A549 (cell line): ENCODE data around the gene NRSN2. TPM values are rescaled to one million over a fixed set of nuclear protein-coding genes. Genes with fewer than 3 reads are reported as not detected.

ENCODE experiments used
- ATAC-seq, 2 experiments: fragments of 200-7000 bp in 1 of 2; fragments of >200 bp in 1 of 2; cut with Nextera tagmentation in 1 of 2; cut with Tn5 transposase in 1 of 2; 3 replicates each; pipeline versions ENCODE4 v1.8.0 to v1.9.1; 2018 to 2020; ENCODE audit warnings: mild to moderate bottlenecking in 1 of 2, moderate library complexity in 1 of 2
- CTCF ChIA-PET: fragments of 300-600 bp; sonication (Branson Sonifier 250); formaldehyde crosslinking; extraction: SDS; loops from one replicate; lab custom pipeline; 2021; ENCODE audit warnings: antibody characterized with exemption, inconsistent platforms; lab: Yijun Ruan, JAX
- POLR2A ChIA-PET: fragments of 350-600 bp; formaldehyde crosslinking; extraction: SDS; loops from one replicate; lab custom pipeline; 2021; ENCODE audit warnings: antibody characterized with exemption, inconsistent platforms; lab: Yijun Ruan, JAX
- DNase-seq, 2 experiments: peaks; one replicate each; pipeline versions ENCODE4 v3.0.0 to v3.0.0-alpha.2; 2011 to 2016; ENCODE audit warnings: low read depth in 1 of 2, low spot score in 1 of 2
- FAIRE-seq: peaks from 2 replicates; lab custom pipeline; 2011; peaks lifted over from hg19 to GRCh38; lab: Jason Lieb, UNC
- H3K27ac ChIP-seq, 2 experiments: fragments of >200 bp; sonication (Bioruptor Twin); formaldehyde crosslinking; 3 replicates each; pipeline ENCODE4 v1.5.1; 2016 to 2017
- H3K4me1 ChIP-seq: fragments of >200 bp; sonication (Bioruptor Twin); formaldehyde crosslinking; 3 replicates; pipeline ENCODE4 v1.6.1; 2016
- H3K4me2 ChIP-seq: fragments of >200 bp; sonication (Bioruptor Twin); formaldehyde crosslinking; 3 replicates; pipeline ENCODE4 v1.6.1; 2016
- H3K4me3 ChIP-seq: fragments of >200 bp; sonication (Bioruptor Twin); formaldehyde crosslinking; 3 replicates; pipeline ENCODE4 v1.5.1; 2016
- H3K9me3 ChIP-seq: fragments of >200 bp; sonication (Bioruptor Twin); formaldehyde crosslinking; 3 replicates; pipeline ENCODE4 v1.6.1; 2016
- CHD4 ChIP-seq: fragments of 200-600 bp; sonication (generic); IDR thresholded peaks from 2 replicates; pipeline ENCODE4 v1.6.1; 2016; ENCODE audit warnings: antibody characterized with exemption, mild to moderate bottlenecking, borderline replicate concordance
- FOSB ChIP-seq: fragments of 250-450 bp; sonication (Bioruptor Pico); IDR thresholded peaks from 2 replicates; pipeline ENCODE4 v1.5.0; 2020; ENCODE audit warnings: mild to moderate bottlenecking, moderate library complexity
- HDAC2 ChIP-seq: fragments of 200-600 bp; sonication (generic); IDR thresholded peaks from 2 replicates; pipeline ENCODE4 v1.6.1; 2016
- HES2 ChIP-seq: fragments of >200 bp; sonication (Bioruptor Twin); formaldehyde crosslinking; IDR thresholded peaks from 2 replicates; pipeline ENCODE4 v1.6.1; 2016
- HOXA7 ChIP-seq: fragments of 250-450 bp; sonication (Bioruptor Pico); IDR thresholded peaks from 2 replicates; pipeline ENCODE4 v1.5.0; 2020; ENCODE audit warnings: mild to moderate bottlenecking, moderate library complexity
- KDM5A ChIP-seq: fragments of 200-600 bp; sonication (generic); IDR thresholded peaks from 2 replicates; pipeline ENCODE4 v1.6.1; 2016; ENCODE audit warnings: antibody characterized with exemption, mild to moderate bottlenecking
- NPAS2 ChIP-seq: fragments of 250-450 bp; sonication (Bioruptor Pico); IDR thresholded peaks from 2 replicates; pipeline ENCODE4 v1.8.0; 2022; ENCODE audit warnings: mild to moderate bottlenecking, moderate library complexity, borderline replicate concordance
- NR3C1 ChIP-seq: fragments of >200 bp; sonication (Bioruptor Twin); formaldehyde crosslinking; IDR thresholded peaks from 3 replicates; pipeline ENCODE4 v1.6.1; 2017
- RAD21 ChIP-seq, 2 experiments: fragments of >200 bp in 1 of 2; sonication (Bioruptor Twin) in 1 of 2; formaldehyde crosslinking in 1 of 2; IDR thresholded peaks in 1 of 2; conservative IDR thresholded peaks in 1 of 2; 2 replicates in 1 of 2; 3 replicates in 1 of 2; pipeline ENCODE4 v1.6.1; 2012 to 2018; ENCODE audit warnings: inconsistent platforms in 1 of 2
- RARB ChIP-seq: fragments of 250-450 bp; sonication (Bioruptor Pico); IDR thresholded peaks from 2 replicates; pipeline ENCODE4 v1.8.0; 2021; ENCODE audit warnings: mild to moderate bottlenecking, moderate library complexity
- RCOR1 ChIP-seq: fragments of 150-350 bp; IDR thresholded peaks from 2 replicates; pipeline ENCODE4 v1.6.1; 2014; ENCODE audit warnings: antibody characterized with exemption, low read length, low read depth
- RFX5 ChIP-seq: fragments of 450-650 bp; IDR thresholded peaks from 2 replicates; pipeline ENCODE4 v1.7.1; 2014; ENCODE audit warnings: antibody characterized with exemption, mild to moderate bottlenecking, moderate library complexity
- SMC3 ChIP-seq: fragments of >200 bp; sonication (Bioruptor Twin); formaldehyde crosslinking; IDR thresholded peaks from 3 replicates; pipeline ENCODE4 v1.6.1; 2018; ENCODE audit warnings: inconsistent platforms
- TFCP2L1 ChIP-seq: fragments of 250-450 bp; sonication (Bioruptor Pico); IDR thresholded peaks from 2 replicates; pipeline ENCODE4 v1.5.0; 2021; ENCODE audit warnings: mild to moderate bottlenecking
- ZFP36 ChIP-seq: fragments of 450-650 bp; IDR thresholded peaks from 2 replicates; pipeline ENCODE4 v1.6.1; 2014; ENCODE audit warnings: borderline replicate concordance; ENCODE audit not compliant: partially characterized antibody
- WGBS: methylation state at CpG from one replicate; pipeline ENCODE4 v1.1.6; 2017; ENCODE audit errors: missing lambda C conversion rate; 5-methylcytosine and 5-hydroxymethylcytosine counted together
- polyA plus RNA-seq, 4 experiments: library from polyadenylated mRNA; depleted of rRNA in 3 of 4; stranded (reverse); fragments of >200 nt; fragmentation: RNase III in 1 of 4; extraction: RNeasy Plus Mini Kit Qiagen cat#74134 plus additional on column Dnase treatment in 1 of 4; gene quantifications; 2 replicates in 3 of 4; 3 replicates in 1 of 4; pipeline ENCODE4 v1.2.3, GENCODE V29; 2011 to 2017
- TF ChIP-seq, protein P1 (sequence below): IDR thresholded peaks from 2 replicates; pipeline ENCODE4 v1.6.1; 2012; ENCODE audit warnings: low read depth, borderline replicate concordance
- TF ChIP-seq, protein P2 (sequence below): fragments of 250-450 bp; sonication (Bioruptor Pico); IDR thresholded peaks from 2 replicates; pipeline ENCODE4 v1.5.0; 2020; ENCODE audit warnings: low read depth, mild to moderate bottlenecking, moderate library complexity
- TF ChIP-seq, protein P3 (sequence below): fragments of >200 bp; sonication (Bioruptor Twin); formaldehyde crosslinking; IDR thresholded peaks from 3 replicates; pipeline ENCODE4 v1.6.1; 2016
- TF ChIP-seq, protein P4 (sequence below): fragments of >200 bp; sonication (Bioruptor Twin); formaldehyde crosslinking; IDR thresholded peaks from 3 replicates; pipeline ENCODE4 v1.5.1; 2016
- TF ChIP-seq, protein P5 (sequence below): fragments of 250-450 bp; sonication (Bioruptor Pico); IDR thresholded peaks from 2 replicates; pipeline ENCODE4 v1.5.0; 2021; ENCODE audit warnings: mild to moderate bottlenecking, moderate library complexity, borderline replicate concordance

The NRSN2 gene
- polyA plus RNA-seq, 2 of the 4 experiments (the other 2 are of a cell fraction), result 47.5 to 74.8 TPM

GRCh38 chr20:309306-309840 is 37.5 kb upstream of the NRSN2 start:
- H3K4me2 ChIP-seq, result no peak overlapping the region
- no peak for DNase-seq
- no peaks in the 10 kb centered on the region for H3K9me3 ChIP-seq
- CTCF ChIA-PET, result interaction anchor here (0.6 to 2.5 kb wide), 4 partner anchors 9 to 97 kb away, joined by 4 to 9 read pairs (median 6); no protein-coding TSS in a partner anchor
- peak in 1 of 2 experiments; percentile 24; a peak in 2 of 6 replicates for ATAC-seq
- no peak for TF ChIP-seq TFCP2L1 (CRISPR knock-in tag)
- TF ChIP-seq NR3C1, result no peak
- TF ChIP-seq, protein P1, sequence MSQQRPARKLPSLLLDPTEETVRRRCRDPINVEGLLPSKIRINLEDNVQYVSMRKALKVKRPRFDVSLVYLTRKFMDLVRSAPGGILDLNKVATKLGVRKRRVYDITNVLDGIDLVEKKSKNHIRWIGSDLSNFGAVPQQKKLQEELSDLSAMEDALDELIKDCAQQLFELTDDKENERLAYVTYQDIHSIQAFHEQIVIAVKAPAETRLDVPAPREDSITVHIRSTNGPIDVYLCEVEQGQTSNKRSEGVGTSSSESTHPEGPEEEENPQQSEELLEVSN, result no peak
- TF ChIP-seq, protein P2, sequence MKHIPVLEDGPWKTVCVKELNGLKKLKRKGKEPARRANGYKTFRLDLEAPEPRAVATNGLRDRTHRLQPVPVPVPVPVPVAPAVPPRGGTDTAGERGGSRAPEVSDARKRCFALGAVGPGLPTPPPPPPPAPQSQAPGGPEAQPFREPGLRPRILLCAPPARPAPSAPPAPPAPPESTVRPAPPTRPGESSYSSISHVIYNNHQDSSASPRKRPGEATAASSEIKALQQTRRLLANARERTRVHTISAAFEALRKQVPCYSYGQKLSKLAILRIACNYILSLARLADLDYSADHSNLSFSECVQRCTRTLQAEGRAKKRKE (CRISPR knock-in tag), result no peak
- TF ChIP-seq HOXA7 (CRISPR knock-in tag), result no peak
- no peak for TF ChIP-seq RAD21 (conservative IDR thresholded peaks at IDR 0.05 in 1 of 2, IDR thresholded peaks at IDR 0.05 in 1 of 2)
- TF ChIP-seq HES2, result no peak
- TF ChIP-seq, protein P3, sequence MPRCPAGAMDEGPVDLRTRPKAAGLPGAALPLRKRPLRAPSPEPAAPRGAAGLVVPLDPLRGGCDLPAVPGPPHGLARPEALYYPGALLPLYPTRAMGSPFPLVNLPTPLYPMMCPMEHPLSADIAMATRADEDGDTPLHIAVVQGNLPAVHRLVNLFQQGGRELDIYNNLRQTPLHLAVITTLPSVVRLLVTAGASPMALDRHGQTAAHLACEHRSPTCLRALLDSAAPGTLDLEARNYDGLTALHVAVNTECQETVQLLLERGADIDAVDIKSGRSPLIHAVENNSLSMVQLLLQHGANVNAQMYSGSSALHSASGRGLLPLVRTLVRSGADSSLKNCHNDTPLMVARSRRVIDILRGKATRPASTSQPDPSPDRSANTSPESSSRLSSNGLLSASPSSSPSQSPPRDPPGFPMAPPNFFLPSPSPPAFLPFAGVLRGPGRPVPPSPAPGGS, result no peak
- no peak for TF ChIP-seq RFX5
- no peak for TF ChIP-seq FOSB (CRISPR knock-in tag)
- TF ChIP-seq, protein P4, sequence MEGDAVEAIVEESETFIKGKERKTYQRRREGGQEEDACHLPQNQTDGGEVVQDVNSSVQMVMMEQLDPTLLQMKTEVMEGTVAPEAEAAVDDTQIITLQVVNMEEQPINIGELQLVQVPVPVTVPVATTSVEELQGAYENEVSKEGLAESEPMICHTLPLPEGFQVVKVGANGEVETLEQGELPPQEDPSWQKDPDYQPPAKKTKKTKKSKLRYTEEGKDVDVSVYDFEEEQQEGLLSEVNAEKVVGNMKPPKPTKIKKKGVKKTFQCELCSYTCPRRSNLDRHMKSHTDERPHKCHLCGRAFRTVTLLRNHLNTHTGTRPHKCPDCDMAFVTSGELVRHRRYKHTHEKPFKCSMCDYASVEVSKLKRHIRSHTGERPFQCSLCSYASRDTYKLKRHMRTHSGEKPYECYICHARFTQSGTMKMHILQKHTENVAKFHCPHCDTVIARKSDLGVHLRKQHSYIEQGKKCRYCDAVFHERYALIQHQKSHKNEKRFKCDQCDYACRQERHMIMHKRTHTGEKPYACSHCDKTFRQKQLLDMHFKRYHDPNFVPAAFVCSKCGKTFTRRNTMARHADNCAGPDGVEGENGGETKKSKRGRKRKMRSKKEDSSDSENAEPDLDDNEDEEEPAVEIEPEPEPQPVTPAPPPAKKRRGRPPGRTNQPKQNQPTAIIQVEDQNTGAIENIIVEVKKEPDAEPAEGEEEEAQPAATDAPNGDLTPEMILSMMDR, result no peak
- TF ChIP-seq KDM5A, result no peak
- TF ChIP-seq ZFP36, result no peak
- TF ChIP-seq RCOR1, result no peak
- TF ChIP-seq CHD4, result no peak
- no peak for TF ChIP-seq SMC3
- TF ChIP-seq, protein P5, sequence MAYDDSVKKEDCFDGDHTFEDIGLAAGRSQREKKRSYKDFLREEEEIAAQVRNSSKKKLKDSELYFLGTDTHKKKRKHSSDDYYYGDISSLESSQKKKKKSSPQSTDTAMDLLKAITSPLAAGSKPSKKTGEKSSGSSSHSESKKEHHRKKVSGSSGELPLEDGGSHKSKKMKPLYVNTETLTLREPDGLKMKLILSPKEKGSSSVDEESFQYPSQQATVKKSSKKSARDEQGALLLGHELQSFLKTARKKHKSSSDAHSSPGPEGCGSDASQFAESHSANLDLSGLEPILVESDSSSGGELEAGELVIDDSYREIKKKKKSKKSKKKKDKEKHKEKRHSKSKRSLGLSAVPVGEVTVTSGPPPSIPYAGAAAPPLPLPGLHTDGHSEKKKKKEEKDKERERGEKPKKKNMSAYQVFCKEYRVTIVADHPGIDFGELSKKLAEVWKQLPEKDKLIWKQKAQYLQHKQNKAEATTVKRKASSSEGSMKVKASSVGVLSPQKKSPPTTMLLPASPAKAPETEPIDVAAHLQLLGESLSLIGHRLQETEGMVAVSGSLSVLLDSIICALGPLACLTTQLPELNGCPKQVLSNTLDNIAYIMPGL (CRISPR knock-in tag), result no peak
- TF ChIP-seq RARB (CRISPR knock-in tag), result no peak
- TF ChIP-seq NPAS2 (CRISPR knock-in tag), result no peak
- no peak for TF ChIP-seq HDAC2
- H3K4me3 ChIP-seq, result no peak overlapping the region
- WGBS, result 63% methylated on average over 6 of the region's 6 CpGs
- peaks cover 6% of the 10 kb centered on the region for H3K4me1 ChIP-seq
- POLR2A ChIA-PET, result interaction anchor here (0.9 kb wide), 1 partner anchor 11 kb away, joined by 3 read pairs; the partner anchor contains the start of gene ZCCHC3
- no peak overlapping the region for H3K27ac ChIP-seq
- FAIRE-seq, result peak; percentile 32
